Adrenal gland (tissue), 12 donors: Measurements from ENCODE around the gene ANP32D. TPM values are rescaled to one million over a fixed set of nuclear protein-coding genes. Genes with fewer than 3 reads are reported as not detected.
"Not testable (repeated sequence)": the region's sequence is repeated elsewhere in the genome, so short reads cannot be mapped to it uniquely, and the experiment has no call there.

Experiments
- DNase-seq, 7 donors: peaks; one replicate each; pipeline ENCODE4 v3.0.0-alpha.2; 2019 to 2020
- H3K27ac ChIP-seq, 5 donors: fragments of 200-600 bp; sonication (generic) in 4 of 5; 1 replicate in 3 of 5; 2 replicates in 2 of 5; pipeline versions ENCODE4 v1.5.1 to v1.8.0; 2016 to 2020; ENCODE audit warnings: mild to moderate bottlenecking in 1 of 5
- H3K27me3 ChIP-seq: fragments of 200-600 bp; 2 replicates; pipeline ENCODE4 v1.8.0; 2021
- H3K36me3 ChIP-seq, 2 donors: fragments of 200-600 bp; replicated peaks in 1 of 2; 1 replicate in 1 of 2; 2 replicates in 1 of 2; pipeline versions ENCODE4 v1.5.1 to v1.8.0; 2018 to 2022
- H3K4me1 ChIP-seq, 2 donors: fragments of 200-600 bp; replicated peaks in 1 of 2; 1 replicate in 1 of 2; 2 replicates in 1 of 2; pipeline versions ENCODE4 v1.5.1 to v1.8.0; 2018 to 2021
- H3K4me3 ChIP-seq, 4 donors: fragments of 200-600 bp; sonication (generic) in 3 of 4; one replicate each; pipeline ENCODE4 v1.5.1; 2016 to 2018
- H3K9me3 ChIP-seq, 3 donors: fragments of 200-600 bp; sonication (generic) in 1 of 3; replicated peaks in 1 of 3; 1 replicate in 2 of 3; 2 replicates in 1 of 3; pipeline versions ENCODE4 v1.5.1 to v1.8.0; 2016 to 2021
- CTCF ChIP-seq, 6 experiments: fragments of 450-650 bp in 4 of 6; fragments of 200-600 bp in 2 of 6; sonication (generic) in 1 of 6; IDR thresholded peaks; 1 replicate in 5 of 6; 2 replicates in 1 of 6; pipeline versions ENCODE4 v1.5.1 to v1.8.0; 2016 to 2021; ENCODE audit warnings: antibody characterized with exemption in 6 of 6, mild to moderate bottlenecking in 2 of 6, moderate library complexity in 1 of 6
- POLR2A ChIP-seq, 2 donors: fragments of 450-650 bp; IDR thresholded peaks; one replicate each; pipeline ENCODE4 v1.6.1; 2017; ENCODE audit warnings: antibody characterized with exemption in 2 of 2, mild to moderate bottlenecking in 2 of 2, moderate library complexity in 1 of 2
- WGBS, 4 donors: extraction: QIAGEN DNeasy Blood & Tissue Kit in 2 of 4; methylation state at CpG; one replicate each; pipeline versions ENCODE4 v1.1.5 to v1.1.7; 2013 to 2017; 5-methylcytosine and 5-hydroxymethylcytosine counted together
- intact Hi-C, 2 donors: fragments of 100-400 bp; cut with DNase I; formaldehyde crosslinking; loops; one replicate each; pipeline versions ENCODE4 v1.14.1 to v1.15.0; 2022 to 2023
- polyA plus RNA-seq, 3 donors: library from polyadenylated mRNA; stranded (reverse); fragments of 200-250 nt in 2 of 3; fragments of 350-450 nt in 1 of 3; fragmentation: Illumina TruSeq in 1 of 3; extraction: RNeasy Lipid Tissue Mini Kit (QIAGEN cat#74804) in 1 of 3; gene quantifications; one replicate each; pipeline ENCODE4 v1.2.3, GENCODE V29; 2013 to 2014
- total RNA-seq, 9 donors: library from RNA; depleted of rRNA in 4 of 9; stranded (reverse); fragments of >200 nt in 4 of 9; fragments of 120-200 nt in 1 of 9; fragmentation: NEBNext Ultra II Directional in 1 of 9; extraction: Animal tissue kit (Norgen Biotek cat#: 25700) in 1 of 9; gene quantifications; one replicate each; pipeline versions ENCODE4 v1.1.0 to v1.2.4, GENCODE V29; 2013 to 2023
- donor health status: healthy with polysubstance abuse.
- donor health status: Bipolar disorder and iron deficiency.
- donor health status: DM: yes; HTN: yes; CAD: no.
- donor health status: DM: no; HTN: no; CAD: no.
- donor health status: DM: no; HTN: no; CAD: no.
- donor health status: DM: yes; HTN: yes; CAD: no.

ANP32D gene
- total and polyA plus RNA-seq, 12 donors, result 0.27 to 2.1 (median 1.0) TPM; not detected in 8

DNA sequence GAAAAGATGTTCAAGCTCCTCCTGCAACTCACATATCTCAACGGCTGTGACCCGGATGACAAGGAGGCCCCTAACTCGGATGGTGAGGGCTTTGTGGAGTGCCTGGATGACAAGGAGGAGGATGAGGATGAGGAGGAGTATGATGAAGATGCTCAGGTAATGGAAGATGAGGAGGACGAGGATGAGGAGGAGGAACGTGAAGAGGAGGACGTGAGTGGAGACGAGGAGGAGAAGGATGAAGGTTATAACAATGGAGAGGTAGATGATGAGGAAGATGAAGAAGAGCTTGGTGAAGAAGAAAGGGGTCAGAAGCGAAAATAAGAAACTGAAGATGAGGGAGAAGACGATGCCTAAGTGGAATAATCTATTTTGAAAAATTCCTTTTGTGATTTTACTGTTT lies 702 bp downstream of the ANP32D start:
- Histone ChIP-seq H3K4me3 (no peak overlapping the region), H3K4me1 (no peaks in the 10 kb centered on the region), H3K9me3 (no peaks in the 10 kb centered on the region), H3K27ac (no peak overlapping the region), H3K27me3 (no peaks in the 10 kb centered on the region), H3K36me3 (no peaks in the 10 kb centered on the region)
- DNase-seq, result no peak
- no peak for TF ChIP-seq POLR2A (IDR thresholded peaks at IDR 0.05)
- no peak for TF ChIP-seq CTCF (IDR thresholded peaks at IDR 0.05)
- intact Hi-C loops, result no loop called here
- 72 to 83% (median 79%) methylated on average over 9 of the region's 9 CpGs for WGBS, 4 donors

GRCh38 chr12:48474497-48474896 lies 2.1 kb downstream of the ANP32D start:
- H3K4me3 ChIP-seq, H3K9me3 ChIP-seq, H3K36me3 ChIP-seq, H3K27me3 ChIP-seq, H3K4me1 ChIP-seq, H3K27ac ChIP-seq, intact Hi-C loops, DNase-seq: not testable (repeated sequence)
- 80 to 90% (median 88%) methylated on average over 11 of the region's 11 CpGs for WGBS, 4 donors

GRCh38 chr12:48482198-48482597 lies 9.8 kb downstream of the ANP32D start, which contains the start of gene C12orf54:
TSS of gene C12orf54 (plus strand) at chr12:48482498. CDS start at chr12:48483297, 799 bp downstream.
- DNase-seq, result no peak
- Histone ChIP-seq H3K27ac (no peak within 1 kb of the TSS), H3K36me3 (no peaks in the 10 kb centered on the region), H3K4me3 (no peak within 1 kb of the TSS), H3K27me3 (no peaks in the 10 kb centered on the region), H3K9me3 (no peaks in the 10 kb centered on the region), H3K4me1 (no peaks in the 10 kb centered on the region)
- TF ChIP-seq POLR2A (IDR thresholded peaks at IDR 0.05), result no peak
- TF ChIP-seq CTCF (IDR thresholded peaks at IDR 0.05), result no peak
- intact Hi-C loops, result no loop called here
- 84 to 89% (median 86%) methylated on average over 2 of the region's 2 CpGs for WGBS, 4 donors

- Histone ChIP-seq H3K27me3 (no peaks in the 10 kb centered on the region), H3K4me1 (no peaks in the 10 kb centered on the region), H3K36me3 (no peaks in the 10 kb centered on the region), H3K4me3 (no peak overlapping the region), H3K9me3 (no peaks in the 10 kb centered on the region), H3K27ac (no peak overlapping the region)
- intact Hi-C loops, result no loop called here
- TF ChIP-seq CTCF (IDR thresholded peaks at IDR 0.05), result no peak
- no peak for DNase-seq
- WGBS, 4 donors, result 85 to 94% (median 91%) methylated on average over 3 of the region's 3 CpGs
These were observed 10.6 kb downstream of the ANP32D start for GRCh38 chr12:48482930-48483329.

GRCh38 chr12:48486261-48486660 lies 13.9 kb downstream of the ANP32D start:
- 80 to 91% (median 83%) methylated on average over 2 of the region's 2 CpGs for WGBS, 4 donors
- no peaks in the 10 kb centered on the region for H3K9me3 ChIP-seq
- no peak for TF ChIP-seq CTCF (IDR thresholded peaks at IDR 0.05)
- no peak for TF ChIP-seq POLR2A (IDR thresholded peaks at IDR 0.05)
- no peak for DNase-seq
- intact Hi-C loops, result no loop called here
- H3K4me1 ChIP-seq, result no peaks in the 10 kb centered on the region
- no peak overlapping the region for H3K4me3 ChIP-seq
- no peaks in the 10 kb centered on the region for H3K36me3 ChIP-seq
- H3K27ac ChIP-seq, result no peak overlapping the region
- peaks cover 3% of the 10 kb centered on the region for H3K27me3 ChIP-seq
